Fibroblast of lung (primary cell): Measurements from ENCODE around the gene PRR5L. TPM values are rescaled to one million over a fixed set of nuclear protein-coding genes. Genes with fewer than 3 reads are reported as not detected.

Experiments used
- DNase-seq, 2 donors: peaks; one replicate each; pipeline versions ENCODE4 v3.0.0 to v3.0.0-alpha.2; 2010; ENCODE audit warnings: low read depth in 2 of 2
- H2AFZ ChIP-seq: 2 replicates; pipeline ENCODE4 v1.5.1; 2012; ENCODE audit warnings: low read length, control low read depth, inconsistent platforms
- H3K27ac ChIP-seq: 2 replicates; pipeline ENCODE4 v1.5.1; 2011; ENCODE audit warnings: low read length, control low read depth; ENCODE audit not compliant: insufficient read depth
- H3K27me3 ChIP-seq: 2 replicates; pipeline ENCODE4 v1.5.1; 2011; ENCODE audit warnings: mild to moderate bottlenecking, low read length; ENCODE audit not compliant: control insufficient read depth, insufficient read depth
- H3K36me3 ChIP-seq: 2 replicates; pipeline ENCODE4 v1.5.1; 2011; ENCODE audit warnings: low read length; ENCODE audit not compliant: control insufficient read depth, insufficient read depth
- H3K4me1 ChIP-seq: 2 replicates; pipeline ENCODE4 v1.5.1; 2011; ENCODE audit warnings: low read length; ENCODE audit not compliant: control insufficient read depth, insufficient read depth; ENCODE audit errors: extremely low read depth
- H3K4me2 ChIP-seq: 2 replicates; pipeline ENCODE4 v1.5.1; 2011; ENCODE audit warnings: low read length, control low read depth; ENCODE audit not compliant: insufficient read depth; ENCODE audit errors: extremely low read depth
- H3K4me3 ChIP-seq, 4 experiments: fragments of 200-600 bp in 1 of 4; sonication (generic) in 1 of 4; replicated peaks in 1 of 4; 2 replicates each; pipeline ENCODE4 v1.5.1; 2011 to 2016; ENCODE audit warnings: low read length in 4 of 4, low read depth in 3 of 4, mild to moderate bottlenecking in 3 of 4, control low read depth in 2 of 4, inconsistent platforms in 1 of 4, mixed read lengths in 1 of 4; ENCODE audit not compliant: insufficient read depth in 1 of 4; ENCODE audit errors: control extremely low read depth in 1 of 4
- H3K79me2 ChIP-seq: 2 replicates; pipeline ENCODE4 v1.5.1; 2012; ENCODE audit warnings: mild to moderate bottlenecking, low read length, inconsistent platforms; ENCODE audit not compliant: control insufficient read depth, insufficient read depth
- H3K9ac ChIP-seq: 2 replicates; pipeline ENCODE4 v1.5.1; 2011; ENCODE audit warnings: mild to moderate bottlenecking, low read length, control low read depth; ENCODE audit not compliant: insufficient read depth
- H3K9me3 ChIP-seq: 2 replicates; pipeline ENCODE4 v1.5.1; 2012; ENCODE audit warnings: low read depth, low read length; ENCODE audit not compliant: control insufficient read depth, insufficient read depth
- H4K20me1 ChIP-seq: 2 replicates; pipeline ENCODE4 v1.5.1; 2011; ENCODE audit warnings: low read length; ENCODE audit not compliant: control insufficient read depth, insufficient read depth; ENCODE audit errors: extremely low read depth
- CTCF ChIP-seq, 2 donors: IDR thresholded peaks in 1 of 2; conservative IDR thresholded peaks in 1 of 2; 1 replicate in 1 of 2; 2 replicates in 1 of 2; pipeline ENCODE4 v1.5.1; 2011 to 2012; ENCODE audit warnings: low read length in 2 of 2, control low read depth in 1 of 2, inconsistent platforms in 1 of 2, low read depth in 1 of 2, mild to moderate bottlenecking in 1 of 2
- EZH2 ChIP-seq: IDR thresholded peaks from 2 replicates; pipeline ENCODE4 v1.5.1; 2012; ENCODE audit warnings: low read length, control low read depth, mild to moderate bottlenecking; ENCODE audit errors: missing control alignments
- polyA plus RNA-seq, 2 donors: library from polyadenylated mRNA; depleted of rRNA in 1 of 2; stranded (reverse) in 1 of 2; unstranded in 1 of 2; fragments of >200 nt; gene quantifications; 2 replicates each; pipeline ENCODE4 v1.2.1, GENCODE V29; 2011 to 2012; ENCODE audit warnings: missing spikeins in 1 of 2
- total RNA-seq: library from RNA; depleted of rRNA; stranded (reverse); fragments of >200 nt; gene quantifications from 2 replicates; pipeline ENCODE4 v1.2.1, GENCODE V29; 2014

PRR5L gene
- total and polyA plus RNA-seq, 2 donors (not counting 1 experiment from before 2014, with no cell fraction given): 2.8 to 6.3 TPM

- Histone ChIP-seq H3K4me3 (no peak overlapping the region), H3K4me1 (no peaks in the 10 kb centered on the region), H3K27me3 (no peaks in the 10 kb centered on the region), H3K4me2 (no peak overlapping the region), H3K79me2 (no peaks in the 10 kb centered on the region), H3K36me3 (no peaks in the 10 kb centered on the region), H3K9me3 (no peaks in the 10 kb centered on the region), H4K20me1 (no peaks in the 10 kb centered on the region), H3K27ac (no peak overlapping the region), H3K9ac (no peak overlapping the region), H2AFZ (no peak overlapping the region)
- DNase-seq: peak; percentile 17 to 46
- TF ChIP-seq CTCF (conservative IDR thresholded peaks at IDR 0.05 in 1 of 2, IDR thresholded peaks at IDR 0.05 in 1 of 2; ENCODE audit: low read depth in 1 of 2, low read length in 2 of 2) (peak; percentile 79 to 86), EZH2 (no peak)
Observed at GRCh38 chr11:36265793-36266628, 30.1 kb upstream of the PRR5L start.

GRCh38 chr11:36266767-36267166 is 29.3 kb upstream of the PRR5L start:
- Histone ChIP-seq H3K4me1 (no peaks in the 10 kb centered on the region), H3K9me3 (no peaks in the 10 kb centered on the region), H4K20me1 (no peaks in the 10 kb centered on the region), H3K27ac (no peak overlapping the region), H3K4me3 (no peak overlapping the region), H3K27me3 (no peaks in the 10 kb centered on the region), H2AFZ (no peak overlapping the region), H3K9ac (no peak overlapping the region), H3K79me2 (no peaks in the 10 kb centered on the region), H3K4me2 (no peak overlapping the region), H3K36me3 (no peaks in the 10 kb centered on the region)
- TF ChIP-seq EZH2 (no peak), CTCF (conservative IDR thresholded peaks at IDR 0.05 in 1 of 2, IDR thresholded peaks at IDR 0.05 in 1 of 2; ENCODE audit: low read depth in 1 of 2, low read length in 2 of 2) (no peak)
- no peak for DNase-seq

GRCh38 chr11:36268337-36268985 is 27.6 kb upstream of the PRR5L start:
- H3K27ac ChIP-seq: no peak overlapping the region
- H3K9me3 ChIP-seq: no peaks in the 10 kb centered on the region
- no peak overlapping the region for H3K9ac ChIP-seq
- H3K79me2 ChIP-seq: no peaks in the 10 kb centered on the region
- no peak for DNase-seq
- no peak overlapping the region for H2AFZ ChIP-seq
- H3K4me1 ChIP-seq: no peaks in the 10 kb centered on the region
- H4K20me1 ChIP-seq: no peaks in the 10 kb centered on the region
- H3K36me3 ChIP-seq: no peaks in the 10 kb centered on the region
- H3K27me3 ChIP-seq: no peaks in the 10 kb centered on the region
- TF ChIP-seq EZH2: no peak
- no peak for TF ChIP-seq CTCF (conservative IDR thresholded peaks at IDR 0.05 in 1 of 2, IDR thresholded peaks at IDR 0.05 in 1 of 2; ENCODE audit: low read depth in 1 of 2, low read length in 2 of 2)
- H3K4me2 ChIP-seq: no peak overlapping the region
- no peak overlapping the region for H3K4me3 ChIP-seq
